ENCODE results near the gene P4HA2.

DNA sequence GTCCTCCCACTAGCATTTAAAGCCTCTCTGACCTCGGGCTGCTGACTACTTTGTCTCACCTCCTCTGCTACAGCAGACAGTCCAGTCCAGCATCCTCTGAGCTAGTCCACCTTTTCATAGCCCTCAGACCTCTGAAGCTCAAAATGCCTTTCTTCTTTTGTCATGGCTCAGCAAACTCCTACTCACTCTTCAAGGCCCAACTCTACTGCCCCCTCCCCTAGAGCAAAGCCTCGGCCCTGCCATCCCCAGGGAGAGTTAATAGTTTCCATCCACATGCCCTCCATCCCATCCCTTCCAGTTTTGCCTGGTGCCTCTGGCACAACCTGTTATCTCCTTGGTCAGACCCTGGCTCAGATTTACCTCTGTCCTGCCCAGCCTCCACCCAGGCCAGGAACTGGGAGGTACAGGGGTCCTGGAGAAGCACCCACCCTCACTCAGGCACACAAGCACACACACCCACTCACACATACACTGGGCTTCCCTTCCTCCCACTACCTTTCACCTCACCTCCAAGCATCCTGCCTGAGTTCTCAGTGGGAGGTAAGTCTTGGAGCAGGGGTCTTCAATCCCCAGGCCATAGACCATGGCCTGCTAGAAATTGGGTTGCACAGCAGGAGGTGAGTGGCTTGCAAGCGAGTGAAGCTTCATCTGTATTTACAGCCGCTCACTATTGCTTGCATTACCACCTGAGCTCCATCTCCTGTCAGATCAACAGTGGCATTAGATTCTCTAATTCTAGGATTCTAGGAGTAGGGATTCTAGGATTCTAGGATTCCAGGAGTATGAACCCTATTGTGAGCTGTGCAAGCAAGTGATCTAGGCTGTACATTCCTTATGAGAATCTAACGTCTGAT lies 47.9 kb upstream of the P4HA2 start:
- TF ChIP-seq, protein P1, sequence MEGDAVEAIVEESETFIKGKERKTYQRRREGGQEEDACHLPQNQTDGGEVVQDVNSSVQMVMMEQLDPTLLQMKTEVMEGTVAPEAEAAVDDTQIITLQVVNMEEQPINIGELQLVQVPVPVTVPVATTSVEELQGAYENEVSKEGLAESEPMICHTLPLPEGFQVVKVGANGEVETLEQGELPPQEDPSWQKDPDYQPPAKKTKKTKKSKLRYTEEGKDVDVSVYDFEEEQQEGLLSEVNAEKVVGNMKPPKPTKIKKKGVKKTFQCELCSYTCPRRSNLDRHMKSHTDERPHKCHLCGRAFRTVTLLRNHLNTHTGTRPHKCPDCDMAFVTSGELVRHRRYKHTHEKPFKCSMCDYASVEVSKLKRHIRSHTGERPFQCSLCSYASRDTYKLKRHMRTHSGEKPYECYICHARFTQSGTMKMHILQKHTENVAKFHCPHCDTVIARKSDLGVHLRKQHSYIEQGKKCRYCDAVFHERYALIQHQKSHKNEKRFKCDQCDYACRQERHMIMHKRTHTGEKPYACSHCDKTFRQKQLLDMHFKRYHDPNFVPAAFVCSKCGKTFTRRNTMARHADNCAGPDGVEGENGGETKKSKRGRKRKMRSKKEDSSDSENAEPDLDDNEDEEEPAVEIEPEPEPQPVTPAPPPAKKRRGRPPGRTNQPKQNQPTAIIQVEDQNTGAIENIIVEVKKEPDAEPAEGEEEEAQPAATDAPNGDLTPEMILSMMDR (IDR thresholded peaks at IDR 0.05) = no peak
- TF ChIP-seq POLR2A (IDR thresholded peaks at IDR 0.05) = no peak
